H54 (cell line): Measurements from ENCODE around the gene SLK.

Source experiments
- DNase-seq: peaks from one replicate; pipeline ENCODE4 v3.0.0; 2011; ENCODE audit warnings: low spot score, mixed read lengths; ENCODE audit not compliant: insufficient read length
- FAIRE-seq: peaks from 3 replicates; lab custom pipeline; 2011; peaks lifted over from hg19 to GRCh38; lab: Jason Lieb, UNC
- POLR2A ChIP-seq: IDR thresholded peaks from 2 replicates; pipeline ENCODE4 v1.6.1; 2011; ENCODE audit warnings: low read depth, mild to moderate bottlenecking, low read length

The SLK gene

GRCh38 chr10:104036518-104037260 lies 69.7 kb downstream of the SLK start:
- DNase-seq (no peak), FAIRE-seq (no peak)
- no peak for TF ChIP-seq POLR2A

GRCh38 chr10:104037261-104037951 lies 70.5 kb downstream of the SLK start:
- DNase-seq (no peak), FAIRE-seq (no peak)
- no peak for TF ChIP-seq POLR2A

GRCh38 chr10:104038537-104038936 lies 71.6 kb downstream of the SLK start:
- FAIRE-seq (no peak), DNase-seq (no peak)
- no peak for TF ChIP-seq POLR2A

- FAIRE-seq (no peak), DNase-seq (no peak)
- no peak for TF ChIP-seq POLR2A
These were observed 72.2 kb downstream of the SLK start for GRCh38 chr10:104038958-104039752.

- no peak for FAIRE-seq
- TF ChIP-seq POLR2A, result no peak
- DNase-seq, result no peak
These were observed 73.4 kb downstream of the SLK start for GRCh38 chr10:104040382-104040781.

GRCh38 chr10:104040862-104041789 lies 74.2 kb downstream of the SLK start:
- DNase-seq (no peak), FAIRE-seq (no peak)
- no peak for TF ChIP-seq POLR2A

- no peak for TF ChIP-seq POLR2A
- FAIRE-seq, result no peak
- DNase-seq, result no peak
These were observed 75.1 kb downstream of the SLK start for GRCh38 chr10:104041891-104042535.

GRCh38 chr10:104043185-104043830 lies 76.4 kb downstream of the SLK start:
- FAIRE-seq (no peak), DNase-seq (no peak)
- no peak for TF ChIP-seq POLR2A

- DNase-seq (no peak), FAIRE-seq (no peak)
- TF ChIP-seq POLR2A, result no peak
These were observed 76.9 kb downstream of the SLK start for GRCh38 chr10:104043854-104044253.

- TF ChIP-seq POLR2A, result no peak
- DNase-seq (peak; percentile 74), FAIRE-seq (no peak)
These were observed 78.5 kb downstream of the SLK start for GRCh38 chr10:104045151-104046089.

GRCh38 chr10:104046651-104047050 lies 79.7 kb downstream of the SLK start:
- TF ChIP-seq POLR2A, result no peak
- DNase-seq (no peak), FAIRE-seq (no peak)
